ENCODE data around the gene RPH3AL.
"Not testable (repeated sequence)": the region's sequence is repeated elsewhere in the genome, so short reads cannot be mapped to it uniquely, and the experiment has no call there.

RPH3AL gene

GRCh38 chr17:321386-321941 lies 31.1 kb downstream of the RPH3AL start:
- DNase-seq (ENCODE audit: insufficient read length, low spot score) (no peak), FAIRE-seq (no peak)
- no peak for TF ChIP-seq CTCF (IDR thresholded peaks at IDR 0.05; ENCODE audit: insufficient read depth, missing control alignments)

- DNase-seq (ENCODE audit: insufficient read length, low spot score): no peak
- FAIRE-seq: no peak
- TF ChIP-seq CTCF (IDR thresholded peaks at IDR 0.05; ENCODE audit: insufficient read depth, missing control alignments): no peak
Measured at GRCh38 chr17:320809-321385, 31.7 kb downstream of the RPH3AL start.

- no peak for TF ChIP-seq CTCF (IDR thresholded peaks at IDR 0.05; ENCODE audit: insufficient read depth, missing control alignments)
- FAIRE-seq (no peak), DNase-seq (ENCODE audit: insufficient read length, low spot score) (no peak)
Measured at GRCh38 chr17:320139-320538, 32.5 kb downstream of the RPH3AL start.

DNA sequence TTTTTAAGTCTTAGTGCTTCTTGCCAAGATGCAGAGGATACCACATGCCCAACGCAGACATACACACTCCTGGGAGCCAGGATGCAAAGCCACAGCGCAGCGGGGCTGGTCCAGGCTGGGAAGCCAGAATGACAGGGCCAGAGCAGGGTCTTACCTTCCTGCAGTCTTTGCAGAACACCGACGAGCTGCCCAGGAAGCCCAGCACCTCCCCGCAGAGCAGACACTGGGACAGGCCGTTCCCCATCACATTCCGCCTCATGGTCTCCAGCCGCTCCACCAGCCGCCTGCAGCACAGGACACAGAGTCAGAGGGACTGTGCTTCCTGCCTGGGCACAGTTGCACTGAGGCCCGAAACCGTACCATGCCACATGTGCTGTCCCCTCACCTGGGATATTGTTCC lies 33.3 kb downstream of the RPH3AL start:
- DNase-seq (ENCODE audit: insufficient read length, low spot score): no peak
- no peak for FAIRE-seq
- no peak for TF ChIP-seq CTCF (IDR thresholded peaks at IDR 0.05; ENCODE audit: insufficient read depth, missing control alignments)

DNA sequence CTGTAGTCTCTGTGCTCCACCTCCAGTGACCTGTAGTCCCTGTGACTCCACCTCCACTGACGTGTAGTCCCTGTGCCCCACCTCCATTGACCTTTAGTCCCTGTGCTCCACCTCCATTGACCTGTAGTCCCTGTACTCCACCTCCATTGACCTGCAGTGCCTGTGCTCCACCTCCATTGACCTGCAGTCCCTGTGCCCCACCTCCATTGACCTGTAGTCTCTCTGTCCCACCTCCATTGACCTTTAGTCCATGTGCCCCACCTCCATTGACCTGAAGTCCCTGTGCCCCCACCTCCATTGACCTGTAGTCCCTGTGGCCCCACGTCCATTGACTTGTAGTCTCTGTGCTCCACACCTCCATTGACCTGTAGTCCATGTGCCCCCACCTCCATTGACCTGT lies 35.5 kb downstream of the RPH3AL start:
- not testable (repeated sequence) for DNase-seq (ENCODE audit: insufficient read length, low spot score); FAIRE-seq

DNA sequence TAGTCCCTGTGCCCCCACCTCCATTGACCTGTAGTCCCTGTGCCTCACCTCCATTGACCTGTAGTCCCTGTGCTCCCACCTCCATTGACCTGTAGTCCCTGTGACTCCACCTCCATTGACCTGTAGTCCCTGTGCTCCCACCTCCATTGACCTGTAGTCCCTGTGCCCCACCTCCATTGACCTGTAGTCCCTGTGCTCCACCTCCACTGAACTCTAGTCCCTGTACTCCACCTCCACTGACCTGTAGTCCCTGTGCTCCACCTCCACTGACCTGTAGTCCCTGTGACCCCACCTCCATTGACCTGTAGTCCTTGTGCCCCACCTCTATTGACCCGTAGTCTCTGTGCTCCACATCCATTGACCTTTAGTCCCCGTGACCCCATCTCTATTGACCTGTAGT lies 37.2 kb downstream of the RPH3AL start:
- not testable (repeated sequence) for FAIRE-seq; DNase-seq (ENCODE audit: insufficient read length, low spot score)

DNA sequence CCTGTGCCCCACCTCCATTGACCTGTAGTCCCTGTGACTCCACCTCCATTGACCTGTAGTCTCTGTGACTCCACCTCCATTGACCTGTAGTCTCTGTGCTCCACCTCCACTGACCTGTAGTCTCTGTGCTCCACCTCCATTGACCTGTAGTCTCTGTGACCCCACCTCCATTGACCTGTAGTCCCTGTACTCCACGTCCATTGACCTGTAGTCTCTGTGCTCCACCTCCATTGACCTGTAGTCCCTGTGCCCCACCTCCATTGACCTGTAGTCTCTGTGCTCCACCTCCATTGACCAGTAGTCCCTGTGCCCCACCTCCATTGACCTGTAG lies 38.0 kb downstream of the RPH3AL start:
- not testable (repeated sequence) for FAIRE-seq; DNase-seq (ENCODE audit: insufficient read length, low spot score)

- DNase-seq (ENCODE audit: insufficient read length, low spot score) (no peak), FAIRE-seq (no peak)
- no peak for TF ChIP-seq CTCF (IDR thresholded peaks at IDR 0.05; ENCODE audit: insufficient read depth, missing control alignments)
Measured at GRCh38 chr17:313911-314613, 38.5 kb downstream of the RPH3AL start.

DNA sequence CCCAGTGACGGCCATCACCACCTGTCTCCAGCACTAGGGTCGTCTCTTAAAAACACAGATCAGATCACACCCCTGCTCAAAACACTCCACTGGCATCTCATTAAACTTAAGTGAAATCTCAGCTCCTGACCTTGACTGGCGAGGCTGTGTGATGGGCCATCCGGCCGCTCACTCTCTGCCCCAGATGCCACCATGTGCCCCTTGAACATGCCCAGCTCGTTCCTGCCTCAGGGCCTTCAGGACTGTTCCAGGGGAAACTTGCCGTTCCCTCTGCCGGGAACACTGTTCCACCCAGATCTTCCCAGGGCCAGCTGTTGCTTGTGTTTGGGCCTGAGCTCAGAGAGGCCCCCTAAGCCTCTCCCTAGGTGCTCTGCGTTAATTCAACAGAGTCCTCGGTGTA lies 39.4 kb downstream of the RPH3AL start:
- FAIRE-seq: no peak
- TF ChIP-seq CTCF (IDR thresholded peaks at IDR 0.05; ENCODE audit: insufficient read depth, missing control alignments): no peak

More for the DNA sequence above, 39.4 kb downstream of the RPH3AL start:
- DNase-seq (ENCODE audit: insufficient read length, low spot score): no peak
